Activated effector memory CD4-positive, alpha-beta T cell treated with anti-CD3 and anti-CD28 coated beads, Interleukin-2, amount 50 U/mL, for 16 hours (primary cell): Measurements from ENCODE around the gene PFKL.
"Not testable (repeated sequence)": the region's sequence is repeated elsewhere in the genome, so short reads cannot be mapped to it uniquely, and the experiment has no call there.

Experiments used
- DNase-seq: peaks from one replicate; pipeline ENCODE4 v3.0.0-alpha.2; 2020

Gene PFKL

DNA sequence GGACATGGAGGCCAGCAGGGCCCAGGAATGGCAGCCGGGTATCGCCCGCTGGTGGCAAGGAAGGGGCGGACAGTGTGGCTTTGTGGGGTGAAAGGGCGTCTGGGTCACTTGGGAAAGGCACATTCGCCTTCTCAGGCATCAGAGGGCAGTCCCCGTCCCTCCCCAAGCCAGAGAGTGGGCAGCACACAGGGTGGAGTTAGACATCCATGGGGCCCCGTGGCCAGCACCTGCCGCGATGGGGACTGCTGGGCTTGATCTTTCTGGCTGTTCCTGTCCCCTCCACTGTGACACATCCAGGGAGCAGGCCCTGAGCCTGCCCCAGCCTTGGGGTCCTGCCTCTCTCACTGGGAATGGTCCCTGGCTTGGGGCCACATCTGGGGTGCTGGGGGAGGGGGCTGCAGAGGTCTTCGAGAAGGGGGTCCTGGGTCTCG lies 49.6 kb downstream of the PFKL start:
- DNase-seq = no peak

DNA sequence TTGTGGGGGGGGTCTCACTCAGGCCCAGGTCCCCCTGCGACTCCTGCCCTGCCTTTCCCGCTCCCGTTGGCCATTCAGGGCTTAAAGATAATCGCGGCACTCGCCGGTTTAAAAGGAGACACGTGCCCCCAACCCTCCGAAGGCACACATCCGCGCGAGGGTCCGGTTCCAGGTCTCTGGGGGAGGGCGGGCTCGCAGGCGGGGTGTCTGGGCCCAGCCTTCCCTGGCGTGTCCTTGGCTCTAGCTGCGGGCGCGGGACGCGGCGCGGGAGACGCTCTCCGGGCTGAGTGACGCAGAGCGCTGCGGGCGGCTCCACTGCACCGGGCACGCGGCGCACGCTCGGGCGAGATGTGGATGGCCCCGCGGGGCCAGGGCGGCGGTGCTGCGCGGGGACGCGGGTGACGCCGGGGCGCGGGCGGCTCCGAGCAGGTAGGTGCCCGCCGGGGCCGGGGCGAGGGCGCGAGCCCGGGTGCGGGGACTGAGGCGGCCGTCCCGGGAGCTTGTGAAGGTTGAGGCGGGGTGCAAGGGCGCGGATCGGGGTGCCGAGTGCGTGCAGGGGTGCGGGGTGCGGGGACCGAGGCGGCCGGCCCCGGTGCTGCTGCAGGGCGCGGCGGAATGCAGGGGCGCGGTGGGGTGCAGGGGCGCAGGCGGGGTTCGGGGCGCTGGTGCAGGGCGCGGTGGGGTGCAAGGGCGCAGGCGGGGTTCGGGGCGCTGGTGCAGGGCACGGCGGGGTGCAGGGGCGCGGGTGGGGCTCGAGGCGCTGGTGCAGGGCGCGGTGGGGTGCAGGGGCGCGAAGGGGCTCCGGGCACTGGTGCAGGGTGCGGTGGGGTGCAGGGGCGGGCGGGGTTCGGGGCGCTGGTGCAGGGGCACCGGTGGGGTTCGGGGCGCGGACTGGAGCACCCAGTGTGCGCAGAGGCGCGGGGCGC lies 50.3 kb downstream of the PFKL start:
- DNase-seq = no peak

DNA sequence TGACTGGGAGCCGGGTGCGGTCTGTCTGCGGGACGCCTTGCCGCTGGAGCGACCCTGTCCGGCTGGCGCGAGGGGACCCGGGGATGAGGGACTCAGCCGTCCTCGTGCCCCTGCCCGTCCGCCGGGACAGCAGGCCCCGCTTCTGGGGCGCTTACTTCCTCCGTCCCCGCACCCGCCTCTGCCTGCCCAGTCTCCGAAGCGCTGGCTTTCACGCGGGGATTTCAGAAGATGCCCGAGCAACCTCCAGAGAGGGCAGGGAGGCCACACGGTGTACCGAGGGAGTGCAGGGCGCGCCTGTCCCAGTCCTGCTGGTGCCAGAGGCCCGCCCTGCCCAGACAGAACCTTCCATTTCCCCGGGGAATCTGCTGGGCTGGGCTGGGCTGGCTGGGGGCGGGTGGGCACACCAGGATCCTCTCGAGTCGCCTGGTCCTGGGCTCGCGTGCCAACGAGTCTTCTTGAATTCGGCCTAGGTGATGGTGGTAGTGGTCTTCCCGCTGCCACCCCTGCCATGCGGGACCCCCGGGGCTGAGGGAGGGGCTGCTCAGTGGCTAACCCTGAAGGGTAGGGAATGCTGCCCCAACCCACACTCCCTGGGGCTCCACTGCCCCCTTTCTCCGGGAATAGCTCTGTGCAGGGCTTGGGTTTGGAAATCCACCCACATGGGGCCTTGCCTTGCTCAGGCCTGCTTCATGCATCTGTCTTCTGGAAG lies 51.1 kb downstream of the PFKL start:
- no peak for DNase-seq

DNA sequence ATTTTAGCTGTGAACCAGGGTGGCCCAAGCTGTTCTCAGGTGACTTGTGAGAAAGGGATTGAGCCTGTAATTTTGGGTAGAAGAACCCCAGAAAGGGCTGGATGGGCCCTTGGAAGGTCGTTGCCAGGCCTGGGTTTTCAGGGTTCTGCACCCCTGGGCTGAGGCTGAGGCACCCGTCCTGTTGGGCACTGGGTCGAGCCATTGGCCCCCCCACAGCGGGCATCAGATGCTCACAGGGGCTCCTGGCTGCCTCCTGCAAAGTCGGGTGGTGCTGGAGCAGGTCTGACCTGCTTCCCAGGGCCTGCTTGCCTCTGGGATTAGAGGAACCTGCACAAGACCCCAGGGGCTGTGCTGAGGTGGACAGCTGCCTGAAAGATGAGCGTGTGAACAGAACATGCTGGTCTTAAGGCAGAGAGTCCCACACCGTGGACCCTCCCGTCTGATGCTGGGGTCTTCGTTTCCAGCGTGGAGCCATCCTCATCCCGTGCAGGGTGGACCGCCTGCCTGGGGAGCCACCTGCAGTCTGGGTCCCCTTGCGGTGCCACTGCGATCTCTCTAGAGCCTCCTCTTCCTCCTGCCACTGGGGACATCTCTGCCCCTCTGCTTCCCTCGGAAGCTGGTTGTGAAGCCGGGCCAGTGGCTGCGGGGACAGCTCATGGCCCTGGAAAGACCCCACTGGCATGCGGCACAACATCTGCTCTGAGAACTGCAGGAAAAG lies 51.8 kb downstream of the PFKL start:
- DNase-seq = no peak

DNA sequence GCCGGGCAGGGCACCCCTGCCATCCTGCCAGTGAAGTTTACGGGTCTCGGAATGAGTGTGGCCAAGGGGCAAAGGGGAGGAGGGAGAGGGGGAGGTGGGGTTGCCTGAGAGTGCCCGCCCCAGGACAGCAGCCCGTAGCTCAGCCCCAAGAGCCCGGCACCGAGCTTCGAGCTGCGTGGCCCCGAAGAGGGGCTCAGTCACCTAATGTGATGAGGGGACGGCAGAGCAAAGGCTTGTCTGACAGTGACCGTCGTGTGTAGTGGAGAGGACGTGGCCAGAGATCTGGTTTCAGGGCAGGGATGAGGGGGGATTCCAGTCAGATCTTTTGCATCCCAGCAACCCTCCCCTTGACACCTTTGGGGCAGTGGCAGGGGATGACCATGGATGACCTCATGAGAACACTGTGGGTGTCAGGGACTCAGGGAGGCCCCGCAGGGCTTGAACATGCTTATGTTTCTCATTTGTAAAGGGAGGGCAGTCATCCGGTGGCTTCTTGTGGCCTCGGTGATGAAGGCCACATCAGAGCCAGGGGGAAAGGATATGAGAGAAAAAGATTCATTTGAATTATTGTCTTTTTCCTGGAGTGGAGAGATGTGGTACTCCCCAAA lies 52.5 kb downstream of the PFKL start:
- no peak for DNase-seq

DNA sequence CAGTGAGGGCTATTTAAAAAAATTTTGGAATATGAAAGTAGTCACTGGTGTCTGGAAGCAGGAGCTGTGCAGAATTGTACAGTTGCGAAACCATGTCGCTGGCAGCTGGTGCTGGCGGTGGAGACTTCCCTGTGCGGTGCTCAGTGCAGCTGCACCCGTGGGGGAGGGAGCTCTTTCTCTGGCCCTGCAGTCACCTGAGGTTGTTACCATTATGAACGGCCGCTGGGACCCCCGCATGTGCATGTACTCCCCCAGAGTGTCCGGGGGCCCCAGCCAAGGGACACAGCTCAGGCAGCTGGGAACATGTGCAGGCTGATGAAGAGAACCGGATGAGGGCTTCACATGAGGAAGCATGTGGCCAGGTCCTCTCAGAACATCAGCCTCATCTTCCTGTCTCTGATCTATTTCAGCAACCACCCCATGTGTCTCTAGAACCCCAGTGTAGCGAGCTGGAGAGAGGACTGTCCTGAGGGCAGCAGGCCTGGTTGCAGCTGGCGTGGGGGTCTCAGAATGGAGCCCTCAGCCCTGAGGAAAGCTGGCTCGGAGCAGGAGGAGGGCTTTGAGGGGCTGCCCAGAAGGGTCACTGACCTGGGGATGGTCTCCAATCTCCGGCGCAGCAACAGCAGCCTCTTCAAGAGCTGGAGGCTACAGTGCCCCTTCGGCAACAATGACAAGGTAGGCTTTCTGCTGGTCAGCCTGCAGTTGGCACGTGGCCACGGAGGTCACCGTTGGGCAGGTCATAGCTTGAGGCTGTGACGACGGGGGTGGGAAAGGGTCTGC lies 53.5 kb downstream of the PFKL start, which contains the start of gene TRPM2:
Gene TRPM2, plus strand, starts transcription at position 431 of the 780 bp plus-strand sequence. Its CDS starts 80 bp downstream, at position 511.
- DNase-seq = peak; percentile 68

DNA sequence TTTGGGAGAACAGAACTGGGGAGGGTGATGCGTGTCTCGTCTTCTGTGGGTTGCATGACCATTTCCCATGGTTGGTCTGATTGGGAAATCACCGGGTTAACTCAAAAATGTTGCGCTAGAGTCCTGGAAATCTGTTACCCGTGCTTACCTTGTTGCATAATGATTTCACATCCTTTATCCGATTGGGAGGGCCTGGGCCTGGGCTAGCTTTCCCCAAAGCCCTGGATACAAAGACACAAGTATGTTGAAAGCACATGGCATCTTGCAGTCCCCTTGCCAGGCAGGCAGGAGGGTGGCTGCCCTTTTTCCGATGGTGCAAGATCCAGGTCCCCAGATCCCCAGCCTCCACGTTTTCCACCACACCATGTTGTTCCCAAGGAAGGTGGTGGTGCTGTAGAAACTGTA lies 54.1 kb downstream of the PFKL start:
- no peak for DNase-seq

DNA sequence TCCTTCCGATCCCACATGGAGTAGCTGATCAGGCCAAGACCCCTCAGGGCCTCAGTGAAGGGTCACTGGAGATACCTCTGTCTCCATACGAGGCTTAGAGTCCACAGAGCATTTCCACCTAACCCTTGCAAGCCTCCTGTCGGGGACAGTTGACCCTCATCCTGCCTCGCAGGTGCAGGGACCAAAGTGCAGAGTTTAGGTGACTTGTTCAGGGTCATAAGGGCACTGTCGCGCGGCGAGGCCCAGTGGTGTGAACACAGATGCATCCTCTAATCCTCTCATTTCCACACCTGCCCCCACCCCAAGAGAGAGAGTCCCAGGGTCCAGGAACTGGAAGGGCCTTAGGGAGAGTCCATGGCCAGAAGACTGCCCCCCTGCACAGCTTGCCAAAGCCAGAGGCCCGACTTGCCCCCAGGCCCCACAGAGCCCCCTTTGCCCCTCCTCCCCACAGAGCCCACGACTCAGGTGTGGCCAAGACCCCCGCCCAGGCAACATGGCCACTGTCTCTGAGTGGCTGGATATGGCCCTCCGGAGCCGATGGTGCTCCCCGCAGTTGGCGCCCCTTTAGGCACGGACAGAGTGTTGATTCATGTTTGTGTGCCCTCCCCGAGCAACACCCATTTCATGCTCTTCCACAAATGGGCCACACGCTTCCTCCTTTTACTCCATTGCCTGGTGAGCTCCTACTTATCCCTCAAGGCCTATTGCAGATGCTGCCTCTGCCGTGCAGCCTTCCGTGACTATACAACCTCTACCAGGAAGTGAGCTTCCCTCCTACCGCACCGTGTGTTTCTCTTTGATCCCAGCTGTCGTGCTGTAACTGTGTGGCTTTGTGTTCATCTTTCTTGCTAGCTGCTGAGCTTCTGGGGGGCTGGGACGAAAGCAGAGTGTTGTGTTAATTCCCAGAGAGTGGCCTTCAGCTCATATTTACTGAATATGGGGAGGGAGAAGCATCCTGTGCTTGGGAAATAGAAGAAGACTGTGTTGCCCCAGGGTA lies 55.2 kb downstream of the PFKL start:
- no peak for DNase-seq

DNA sequence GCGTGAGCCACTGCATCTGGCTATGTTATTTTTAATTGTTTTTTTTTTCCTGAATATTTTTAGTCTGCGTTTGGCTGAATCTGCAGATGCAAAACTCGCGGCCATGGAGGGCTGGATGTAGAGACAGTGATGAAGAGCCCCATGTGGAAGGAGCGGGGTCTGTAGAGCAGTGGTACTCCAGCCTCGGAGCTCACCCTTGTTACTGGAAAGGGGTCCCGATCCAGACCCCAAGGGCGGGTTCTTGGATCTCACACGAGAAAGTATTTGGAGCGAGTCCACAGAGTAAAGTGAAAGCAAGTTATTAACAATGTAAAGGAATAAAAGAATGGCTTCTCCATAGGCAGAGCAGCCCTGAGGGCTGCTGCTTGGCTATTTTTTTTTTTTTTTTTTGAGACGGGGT lies 56.3 kb downstream of the PFKL start:
- no peak for DNase-seq

DNA sequence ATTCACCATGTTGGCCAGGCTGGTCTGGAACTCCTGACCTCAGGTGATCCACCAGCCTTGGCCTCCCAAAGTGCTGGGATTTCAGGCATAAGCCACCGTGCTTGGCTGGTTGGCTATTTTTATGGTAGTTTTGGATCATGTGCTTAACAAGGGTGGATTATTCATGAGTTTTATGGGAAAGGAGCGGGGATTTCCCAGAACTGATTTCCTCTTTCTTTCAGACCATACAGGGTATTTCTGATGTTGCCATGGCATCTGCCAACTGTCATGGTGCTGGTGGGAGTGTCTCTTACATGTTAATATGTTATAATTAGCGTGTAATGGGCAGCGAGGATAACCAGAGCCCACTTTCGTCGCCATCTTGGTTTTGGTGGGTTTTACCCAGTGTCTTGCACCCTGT lies 56.8 kb downstream of the PFKL start:
- no peak for DNase-seq

DNA sequence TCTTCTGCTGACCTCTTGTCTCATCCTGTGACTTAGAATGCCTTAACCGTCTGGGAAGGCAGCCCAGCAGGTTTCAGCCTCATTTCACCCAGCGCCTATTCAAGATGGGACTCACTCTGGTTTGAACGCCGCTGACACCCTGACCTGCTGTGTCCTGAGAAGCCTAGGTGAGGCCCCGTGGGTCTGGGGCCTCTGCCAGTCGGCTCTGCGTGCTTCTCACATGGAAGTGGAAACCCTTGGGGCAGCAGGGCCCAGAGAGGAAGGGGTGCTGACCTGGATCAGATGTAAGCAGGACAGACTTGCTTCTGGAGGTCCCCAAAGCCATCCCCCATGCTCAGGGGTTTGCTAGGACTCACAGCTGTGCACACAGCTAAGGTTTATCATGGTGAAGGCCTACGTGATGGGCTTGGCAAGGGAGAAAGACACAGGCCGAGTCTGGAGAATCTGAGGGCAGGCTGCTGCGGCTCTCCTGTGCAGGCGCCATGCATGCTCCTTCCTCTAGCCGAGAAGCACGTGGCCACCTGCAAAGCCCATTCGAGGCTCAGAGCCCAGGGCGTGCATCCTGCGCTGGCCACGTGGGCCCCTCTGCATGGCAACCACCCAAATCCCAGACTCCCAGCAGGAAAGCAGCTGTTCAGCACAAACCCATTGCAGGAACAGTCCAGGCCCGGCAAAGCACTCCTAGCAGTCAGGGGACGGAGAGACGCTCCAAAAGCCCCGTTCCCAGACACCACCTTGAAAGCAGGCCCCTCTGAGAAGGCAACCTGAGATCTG lies 57.4 kb downstream of the PFKL start:
- no peak for DNase-seq

DNA sequence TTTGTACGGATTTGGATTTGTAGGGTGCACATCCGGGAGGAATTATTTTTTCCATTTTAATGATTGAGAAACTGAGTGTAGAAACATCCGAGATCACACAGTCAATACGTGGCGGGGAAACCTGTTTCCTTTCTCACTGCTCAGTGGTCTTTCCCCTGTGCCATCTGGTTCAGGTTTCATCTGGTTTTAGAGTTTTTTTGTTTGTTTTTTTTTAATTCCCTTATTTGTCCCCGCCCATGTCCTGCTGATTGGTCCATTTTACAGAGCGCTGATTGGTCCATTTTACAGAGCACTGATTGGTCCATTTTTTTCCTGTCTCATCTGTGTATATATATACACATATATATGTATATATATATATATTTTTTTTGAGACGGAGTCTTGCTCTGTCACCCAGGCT lies 59.5 kb downstream of the PFKL start:
- no peak for DNase-seq

DNA sequence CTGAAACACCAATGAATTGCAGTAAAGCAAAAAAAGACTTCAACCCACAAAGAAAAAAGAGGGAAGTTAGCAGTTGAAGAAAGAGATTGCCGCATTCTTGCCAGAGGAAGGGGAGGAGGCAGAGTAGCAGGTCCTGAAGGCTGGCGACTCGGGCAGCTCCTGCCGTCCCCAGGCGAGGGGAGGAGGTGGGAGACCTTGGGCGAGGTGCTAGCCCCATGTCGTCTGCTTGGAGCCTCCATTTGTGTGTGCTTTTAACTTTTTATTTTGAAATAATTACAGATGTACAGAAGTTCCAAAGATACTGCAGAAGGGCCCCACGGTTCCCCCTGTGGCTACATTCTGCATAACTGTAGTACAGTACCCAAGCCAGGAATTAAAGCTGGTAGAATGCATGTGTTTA lies 60.3 kb downstream of the PFKL start:
- DNase-seq = no peak

DNA sequence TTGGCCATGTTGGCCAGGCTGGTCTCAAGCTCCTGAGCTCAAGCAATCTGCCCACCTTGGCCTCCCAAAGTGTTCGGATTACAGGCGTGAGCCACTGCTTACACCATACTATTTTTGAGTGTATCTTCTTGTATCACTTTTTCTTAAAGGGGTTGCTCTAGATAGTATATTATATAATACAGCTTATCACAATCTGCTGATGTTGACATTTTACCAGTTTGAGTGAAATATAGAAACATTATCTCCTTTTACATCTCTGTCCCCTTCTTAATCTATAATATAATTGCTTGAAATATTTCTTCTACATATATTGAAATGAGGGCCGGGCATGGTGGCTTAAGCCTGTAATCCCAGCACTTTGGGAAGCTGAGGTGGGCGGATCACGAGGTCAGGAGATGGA lies 62.0 kb downstream of the PFKL start:
- not testable (repeated sequence) for DNase-seq

DNA sequence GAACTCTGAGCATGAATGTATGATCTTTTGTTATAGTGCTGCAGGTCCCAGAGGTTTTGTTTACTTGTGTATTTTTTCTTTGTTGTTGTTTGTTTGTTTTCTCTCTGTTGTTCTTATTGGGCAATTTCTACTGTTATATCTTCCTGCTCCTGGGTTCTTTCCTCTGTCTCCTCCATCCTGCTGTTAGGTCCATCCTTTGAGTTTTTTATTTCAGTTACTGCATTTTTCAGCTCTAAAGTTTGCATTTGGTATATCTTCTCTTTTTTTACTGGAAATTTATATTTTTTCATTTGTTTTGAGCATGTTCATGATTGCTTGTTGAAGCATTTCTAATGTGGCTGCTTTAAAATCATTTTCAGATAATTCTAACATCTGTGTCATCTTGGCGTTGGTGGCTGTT lies 63.4 kb downstream of the PFKL start:
- DNase-seq = no peak

DNA sequence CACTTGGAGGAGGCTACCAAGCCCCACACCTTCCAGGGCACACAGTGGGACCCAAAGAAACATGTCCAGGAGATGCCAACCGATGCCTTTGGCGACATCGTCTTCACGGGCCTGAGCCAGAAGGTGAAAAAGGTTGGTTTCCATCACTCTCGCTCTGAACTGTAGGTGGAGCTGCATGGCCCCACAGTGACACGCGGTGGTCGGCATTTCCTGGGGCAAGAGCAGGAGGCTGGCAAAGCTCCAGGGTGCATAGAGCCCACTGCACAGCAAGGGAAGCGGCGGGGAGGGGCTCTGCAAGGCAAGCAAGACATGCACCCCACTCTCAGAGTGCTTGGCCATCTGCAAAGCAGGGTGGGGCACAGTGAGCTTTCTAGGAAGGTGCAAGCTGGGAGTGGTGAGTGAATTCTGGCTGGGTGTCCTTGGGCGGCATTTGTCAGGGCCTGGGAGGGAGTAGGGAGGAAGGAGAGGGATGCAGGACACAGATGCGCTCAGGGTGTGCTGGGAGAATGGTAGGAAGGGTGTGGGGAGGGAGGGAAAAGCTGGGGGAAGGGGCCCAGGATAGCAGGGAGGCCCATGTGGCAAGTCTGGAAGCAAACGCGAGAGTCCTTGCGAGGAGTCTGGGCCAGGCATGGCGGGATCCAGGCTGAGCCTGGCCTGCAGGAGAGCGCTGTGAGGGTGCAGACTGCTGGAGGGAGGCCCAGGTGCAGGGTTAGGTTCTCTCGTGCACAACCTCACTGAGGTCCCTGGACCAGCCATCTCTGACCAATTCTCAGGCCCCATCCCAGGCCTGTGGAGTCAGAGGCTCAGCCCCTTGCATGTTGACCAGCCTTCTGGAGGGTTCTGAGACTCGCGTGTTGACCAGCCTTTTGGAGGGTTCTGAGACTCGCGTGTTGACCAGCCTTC lies 64.5 kb downstream of the PFKL start:
- DNase-seq = no peak

DNA sequence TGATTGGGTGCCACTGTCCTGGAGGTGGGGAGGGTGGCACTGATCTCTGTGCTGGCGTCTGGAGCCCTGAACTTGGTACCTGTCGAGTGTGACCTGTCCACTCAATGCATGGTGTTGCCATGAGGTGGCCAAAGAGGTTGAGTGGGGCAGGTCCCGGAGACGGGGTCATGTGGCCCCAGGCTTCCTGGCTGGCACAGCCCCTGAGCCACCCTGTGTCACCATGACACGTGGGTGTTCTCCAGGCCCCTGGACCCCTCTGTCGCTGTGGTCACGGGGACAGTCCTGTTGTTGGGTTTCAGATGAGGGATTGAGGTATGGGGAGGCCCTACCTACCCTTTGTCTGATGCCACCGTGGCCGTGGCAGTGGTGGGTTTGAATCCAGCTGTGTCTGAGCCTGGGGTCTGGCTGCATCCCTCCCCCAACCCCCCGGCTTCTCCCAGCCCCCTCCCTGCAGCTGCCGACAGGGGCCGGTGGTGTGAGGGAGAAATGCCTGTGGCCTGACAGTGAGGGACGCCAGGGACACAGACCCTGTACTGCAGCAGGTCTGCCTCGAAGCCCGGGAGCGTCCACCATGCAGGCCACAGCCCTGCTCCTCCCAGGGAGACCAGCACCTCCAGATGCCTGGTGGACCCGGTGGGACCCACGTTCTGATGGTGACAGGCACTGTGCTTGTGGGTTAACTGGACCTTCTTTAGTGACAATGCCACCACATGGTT lies 65.6 kb downstream of the PFKL start:
- peak; percentile 58 for DNase-seq

DNA sequence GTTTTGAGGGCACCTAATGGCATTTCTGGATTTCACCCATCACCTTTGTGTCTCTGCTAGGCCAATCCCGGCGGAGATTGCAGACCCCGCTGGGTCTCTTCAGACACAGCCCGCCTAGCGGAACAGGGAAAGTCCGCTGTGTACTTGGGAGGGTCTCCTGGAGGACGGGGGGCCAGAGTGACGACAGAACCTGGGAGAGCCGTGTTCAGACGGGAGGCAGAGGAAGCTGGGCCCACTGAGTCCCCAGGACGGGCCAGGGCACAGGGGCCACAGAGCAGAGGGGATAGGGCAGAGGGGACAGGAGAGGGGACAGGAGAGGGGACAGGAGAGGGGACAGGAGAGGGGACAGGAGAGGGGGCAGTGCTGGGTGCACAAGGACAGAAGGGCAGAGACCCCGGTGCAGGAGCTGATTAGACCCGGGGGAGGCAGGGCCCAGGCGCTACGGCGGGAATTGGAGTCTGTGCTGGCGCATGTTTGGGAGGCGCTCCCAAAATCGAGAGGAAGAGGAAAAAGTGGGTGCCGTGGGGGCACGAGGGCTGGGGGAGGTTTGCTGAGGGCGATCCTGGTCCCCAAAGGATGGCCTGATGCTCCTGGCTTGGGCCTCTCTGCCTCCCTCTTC lies 66.2 kb downstream of the PFKL start:
- DNase-seq = no peak
